IPS-11a (cell line): Measurements from ENCODE around the gene DCP1B.

ENCODE experiments used
- H3K4me3 ChIP-seq: one replicate; pipeline ENCODE4 v1.5.1; 2013; ENCODE audit warnings: low read depth, low read length, control low read depth

The DCP1B gene

GRCh38 chr12:1920971-1921370, 83.3 kb downstream of the DCP1B start:
- no peak overlapping the region for H3K4me3 ChIP-seq

DNA sequence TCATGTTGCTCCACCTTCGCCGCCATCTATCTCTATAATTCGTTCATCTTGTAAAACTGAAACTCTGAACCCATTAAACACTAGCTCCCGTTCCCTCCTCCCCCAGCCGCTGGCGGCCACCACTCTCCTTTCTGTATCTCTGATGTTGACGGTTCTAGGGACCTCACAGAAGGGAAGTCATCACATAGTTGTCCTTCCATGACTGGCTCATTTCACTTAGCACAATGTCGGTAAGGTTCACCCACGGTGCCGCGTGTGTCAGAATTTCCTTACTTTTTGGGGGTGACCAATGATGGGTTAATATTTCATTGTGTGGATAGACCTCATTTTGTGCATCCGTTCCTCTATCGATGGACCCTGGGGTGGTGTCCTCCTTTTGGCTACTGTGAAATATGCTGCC, 83.8 kb downstream of the DCP1B start:
- H3K4me3 ChIP-seq, result no peak overlapping the region

GRCh38 chr12:1919763-1920162, 84.5 kb downstream of the DCP1B start:
- H3K4me3 ChIP-seq, result no peak overlapping the region

DNA sequence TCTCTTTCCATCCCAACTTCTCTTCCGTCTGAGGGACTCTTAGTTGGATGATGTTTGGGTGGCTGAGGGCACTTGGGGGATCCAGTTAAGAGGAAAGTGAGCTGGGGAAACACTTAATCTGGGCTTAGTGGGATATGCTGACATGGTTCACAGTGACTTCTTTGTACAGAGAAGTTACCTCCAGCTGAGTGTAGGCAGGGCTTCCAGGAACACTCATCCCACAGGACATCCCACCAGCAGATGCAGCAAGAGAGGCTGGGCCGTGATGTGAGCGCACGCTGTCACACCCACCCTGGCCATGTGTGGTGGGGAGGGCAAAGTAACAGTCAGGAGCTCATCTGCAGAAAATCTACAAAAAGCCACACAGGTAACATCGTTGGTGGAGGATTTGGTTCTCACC, 85.0 kb downstream of the DCP1B start:
- H3K4me3 ChIP-seq, result no peak overlapping the region

- H3K4me3 ChIP-seq, result no peak overlapping the region
These were observed 85.4 kb downstream of the DCP1B start for GRCh38 chr12:1918884-1919236.

DNA sequence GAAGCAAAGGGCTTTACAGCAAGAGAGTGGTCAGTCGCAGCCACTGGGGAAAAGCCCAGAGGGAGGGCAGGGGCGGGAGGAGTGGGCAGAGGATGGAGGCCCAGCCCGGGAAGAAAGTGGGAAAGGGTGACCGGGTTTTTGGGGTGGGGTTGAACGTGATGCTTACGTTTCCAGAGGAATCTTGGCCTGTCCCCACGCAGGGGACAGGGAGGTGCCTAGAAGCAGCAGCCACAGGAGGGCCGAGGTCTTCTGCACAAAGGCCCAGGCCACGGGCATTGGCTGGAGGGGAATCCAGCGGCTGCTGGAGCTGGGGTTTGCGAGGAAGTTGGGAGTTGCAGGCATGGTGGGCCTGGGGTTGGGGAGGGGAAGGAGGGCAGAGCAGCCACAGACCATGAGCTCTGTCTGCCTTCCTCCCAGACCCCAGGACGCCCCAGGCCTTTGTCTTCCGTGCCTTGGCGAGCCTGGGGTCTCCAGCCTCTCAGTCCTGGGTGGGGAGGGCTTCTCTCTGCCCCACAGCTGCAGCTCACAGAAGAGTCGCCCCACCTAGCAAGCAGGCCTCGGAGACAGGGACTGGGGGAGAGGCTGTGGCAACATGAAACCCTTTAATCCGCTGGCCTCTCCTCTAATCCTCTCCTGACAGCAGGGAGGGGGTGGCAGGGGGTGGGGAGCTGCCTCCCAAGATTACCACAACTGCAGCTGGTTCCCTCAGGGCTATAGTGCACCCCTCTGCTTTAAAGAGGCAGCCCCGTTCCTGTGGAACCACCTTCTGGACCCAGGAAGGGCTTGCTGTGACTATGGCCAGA, 86.0 kb downstream of the DCP1B start, which contains the start of gene CACNA2D4:
TSS of gene CACNA2D4 (minus strand) at position 572 of the 803 bp plus-strand sequence. CDS start at position 393, 179 bp downstream.
- no peak within 1 kb of the TSS for H3K4me3 ChIP-seq

- no peak overlapping the region for H3K4me3 ChIP-seq
These were observed 86.8 kb downstream of the DCP1B start for GRCh38 chr12:1917172-1918070.

GRCh38 chr12:1916371-1917171, 87.7 kb downstream of the DCP1B start:
- no peak overlapping the region for H3K4me3 ChIP-seq

- H3K4me3 ChIP-seq, result no peak overlapping the region
These were observed 88.9 kb downstream of the DCP1B start for GRCh38 chr12:1915082-1915968.

DNA sequence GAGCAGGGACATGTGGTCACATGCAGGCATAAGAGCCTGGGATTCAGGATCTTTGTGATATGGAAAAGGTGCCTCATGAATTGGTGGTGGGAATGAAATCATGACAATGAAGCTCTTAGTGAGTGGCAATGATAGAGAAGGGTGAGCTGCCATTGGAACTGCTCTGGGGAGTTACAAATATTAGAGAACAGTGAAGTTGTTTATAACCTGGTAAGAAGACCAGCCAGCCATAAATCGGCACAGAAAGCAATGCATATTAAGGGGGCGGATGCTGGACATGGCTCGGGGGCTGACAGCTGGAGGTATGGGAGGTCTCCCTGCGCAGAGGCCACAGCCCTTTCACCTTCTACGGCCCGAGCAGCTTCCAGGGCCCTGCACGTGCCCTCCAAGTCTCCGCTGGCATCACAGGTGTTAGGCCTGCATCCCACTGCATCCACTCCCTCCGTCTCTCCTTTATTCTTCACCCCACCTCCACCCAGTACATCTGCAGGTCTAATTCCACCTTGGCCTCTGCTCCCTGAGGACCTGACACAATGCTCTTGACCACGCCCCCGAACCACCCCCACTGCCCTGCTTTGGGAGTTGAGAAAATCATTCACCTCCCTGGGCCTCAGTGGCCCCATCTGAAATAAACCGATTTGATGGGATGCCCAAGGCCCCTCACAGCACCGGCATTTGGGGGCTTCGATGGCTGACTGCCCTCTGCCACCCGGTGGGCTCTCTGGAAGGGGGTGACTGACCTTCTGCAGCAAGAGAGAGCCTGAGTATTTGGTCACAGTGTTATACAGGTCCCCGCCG, 89.9 kb downstream of the DCP1B start:
- no peak overlapping the region for H3K4me3 ChIP-seq

DNA sequence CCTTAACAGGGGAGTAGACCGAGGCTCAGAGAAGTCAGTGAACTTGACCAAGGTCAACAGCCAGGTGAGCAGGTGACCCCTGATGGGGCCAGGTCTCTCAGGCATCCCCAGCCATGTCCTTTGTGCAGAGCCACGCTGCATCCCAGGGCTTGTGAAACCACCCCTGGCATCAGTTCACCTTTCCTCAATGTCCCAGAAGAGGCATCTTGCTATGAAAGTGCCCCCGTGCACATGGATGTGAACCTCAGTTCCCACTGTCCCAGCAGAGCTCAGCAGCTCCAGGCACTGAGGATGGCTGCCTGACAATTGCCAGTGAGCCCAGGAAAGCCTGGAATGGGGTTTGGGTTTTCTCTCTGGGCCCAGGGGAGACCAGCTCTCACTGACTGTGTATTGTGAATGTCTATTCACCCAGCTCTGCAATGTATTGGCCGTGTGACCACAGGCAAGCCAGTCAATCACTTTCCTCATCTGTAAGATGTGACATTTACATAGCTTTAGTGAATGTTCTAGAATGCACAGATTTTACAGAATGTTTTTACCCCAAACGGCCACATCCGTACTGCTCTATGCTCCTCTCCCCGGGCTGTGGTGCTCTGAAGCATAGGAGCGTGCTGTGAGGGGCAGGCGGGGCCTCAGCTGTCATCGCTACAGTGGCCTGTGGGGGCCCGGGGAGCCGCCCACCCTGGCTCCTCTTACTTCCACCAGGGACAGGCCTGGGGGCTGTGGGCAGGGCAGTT, 90.7 kb downstream of the DCP1B start:
- no peak overlapping the region for H3K4me3 ChIP-seq

- no peak overlapping the region for H3K4me3 ChIP-seq
These were observed 91.5 kb downstream of the DCP1B start for GRCh38 chr12:1912580-1913376.

DNA sequence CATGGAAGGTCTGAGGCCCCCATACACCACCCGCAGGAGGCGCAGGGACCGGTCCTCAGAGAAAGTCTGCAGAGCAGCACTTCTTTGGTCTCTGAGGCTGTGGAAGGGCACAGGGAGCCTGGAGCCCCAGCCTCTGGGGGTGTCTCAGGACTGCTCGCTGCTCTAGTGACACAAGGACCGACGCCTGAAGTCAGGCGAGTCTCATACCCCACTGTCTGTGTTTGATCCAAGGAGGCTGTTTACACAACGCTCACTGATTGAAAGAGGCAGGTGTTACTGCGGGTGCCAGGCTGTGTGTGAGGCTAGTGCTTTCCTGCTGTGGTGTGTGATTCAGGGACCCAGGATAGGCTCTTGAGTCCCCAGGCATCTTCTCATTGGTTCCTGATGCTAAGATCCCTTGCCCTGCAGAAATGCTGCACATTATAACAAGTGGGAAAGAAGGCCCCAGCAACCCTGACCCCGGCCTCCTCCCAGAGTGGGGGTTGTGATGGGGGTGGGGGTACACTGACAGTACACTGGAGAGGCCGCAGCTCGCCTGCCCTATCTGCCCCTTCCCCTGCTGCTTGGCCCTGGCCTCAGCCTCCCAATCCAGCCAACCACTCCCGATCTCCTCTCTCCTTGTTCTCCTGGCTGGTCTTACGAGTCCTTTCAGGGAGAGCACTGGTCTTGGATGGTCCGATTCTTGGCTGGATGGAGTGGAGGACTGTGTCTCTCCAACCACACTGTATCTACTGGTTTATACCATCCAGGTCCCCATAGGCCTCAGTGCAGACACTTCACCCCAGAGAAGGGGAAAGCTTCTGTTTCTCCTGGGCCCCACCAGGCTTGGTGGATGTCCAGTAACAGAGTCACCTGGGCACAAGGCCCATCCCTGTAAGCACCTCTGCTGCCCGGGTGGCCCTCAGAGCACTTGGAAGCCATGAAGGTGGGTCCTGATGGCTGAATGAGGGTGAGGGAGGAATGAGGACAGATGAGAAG, 92.4 kb downstream of the DCP1B start:
- H3K4me3 ChIP-seq, result no peak overlapping the region

DNA sequence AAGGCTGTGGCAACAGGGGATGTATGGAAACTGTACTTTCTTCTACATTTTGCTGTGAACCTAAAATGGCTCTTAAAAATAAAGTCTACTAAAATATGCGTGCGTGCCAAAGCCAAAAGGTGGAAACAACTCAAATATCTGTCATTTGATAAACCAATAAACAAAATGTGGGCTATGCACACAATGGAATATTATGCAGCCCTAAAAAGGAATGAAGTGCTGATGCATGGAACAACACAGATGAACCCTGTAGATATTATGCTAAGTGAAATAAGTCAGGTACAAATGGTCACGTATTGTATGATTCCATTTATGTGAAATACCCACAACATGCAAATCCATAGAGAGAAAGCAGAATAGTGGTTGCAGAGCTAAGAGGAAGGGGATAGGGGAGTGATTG, 93.8 kb downstream of the DCP1B start:
- H3K4me3 ChIP-seq, result no peak overlapping the region

GRCh38 chr12:1908758-1909157, 95.5 kb downstream of the DCP1B start:
- H3K4me3 ChIP-seq, result no peak overlapping the region

DNA sequence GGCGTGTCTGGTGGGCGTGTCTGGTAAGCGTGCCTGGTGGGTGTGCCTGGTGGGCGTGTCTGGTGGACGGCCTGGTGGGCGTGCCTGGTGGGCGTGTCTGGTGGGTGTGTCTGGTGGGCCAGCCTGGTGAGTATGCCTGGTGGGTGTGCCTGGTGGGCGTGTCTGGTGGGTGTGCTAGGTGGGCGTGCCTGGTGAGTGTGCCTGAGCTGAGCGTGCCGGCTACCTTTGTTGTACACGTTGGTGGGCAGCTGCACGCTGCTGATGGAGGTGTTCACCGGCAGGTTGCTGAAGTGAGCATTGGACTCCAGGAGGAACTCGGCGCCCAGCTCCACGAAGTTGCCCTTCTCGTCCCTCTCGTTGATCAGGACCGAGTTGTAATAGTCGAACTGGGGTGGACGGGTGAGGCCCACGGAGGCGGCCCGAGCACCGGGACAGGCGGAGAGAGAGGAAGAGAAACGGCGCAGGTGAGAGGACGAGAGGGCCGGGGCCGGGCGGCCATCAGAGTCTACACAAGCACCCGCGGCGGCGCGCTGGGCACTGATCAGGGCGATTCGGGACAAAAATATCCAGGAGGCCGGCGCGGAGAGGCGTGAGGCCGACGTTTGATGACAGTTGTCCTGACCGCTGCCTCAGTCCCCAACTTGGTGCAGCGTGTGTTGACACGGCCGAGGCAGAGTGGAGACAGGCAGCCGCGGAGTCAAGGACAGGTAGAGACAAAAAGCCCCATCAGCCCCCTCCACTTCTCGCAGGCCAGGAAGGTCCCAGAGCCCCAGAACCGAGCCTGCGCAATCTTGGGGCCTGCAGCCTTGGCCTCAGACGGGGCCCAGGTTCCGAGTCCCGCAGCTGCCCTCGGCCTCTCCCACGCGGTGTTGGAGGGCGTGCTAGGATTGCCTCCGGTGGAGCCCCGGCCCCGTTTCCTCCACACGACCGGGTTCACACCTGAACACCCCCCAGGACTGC, 96.3 kb downstream of the DCP1B start:
- H3K4me3 ChIP-seq, result no peak overlapping the region
